ENCODE data around the gene LTV1.
"Not testable (repeated sequence)": the region's sequence is repeated elsewhere in the genome, so short reads cannot be mapped to it uniquely, and the experiment has no call there.

Gene LTV1

DNA sequence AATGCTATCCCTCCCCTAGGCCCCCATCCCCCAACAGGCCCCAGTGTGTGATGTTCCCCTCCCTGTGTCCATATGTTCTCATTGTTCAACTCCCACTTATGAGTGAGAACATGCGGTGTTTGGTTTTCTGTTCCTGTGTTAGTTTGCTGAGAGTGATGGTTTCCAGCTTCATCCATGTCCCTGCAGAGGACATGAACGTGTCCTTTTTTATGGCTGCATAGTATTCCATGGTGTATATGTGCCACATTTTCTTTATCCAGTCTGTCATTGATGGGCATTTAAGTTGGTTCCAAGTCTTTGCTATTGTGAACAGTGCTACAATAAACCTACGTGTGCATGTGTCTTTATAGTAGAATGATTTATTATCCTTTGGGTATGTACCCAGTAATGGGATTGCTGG, 8.6 kb downstream of the LTV1 start:
- H3K27me3 Mint-ChIP-seq; H3K9me3 Mint-ChIP-seq; ATAC-seq (replicated peaks; ENCODE audit: extremely low read depth, poor library complexity, severe bottlenecking); H3K4me3 Mint-ChIP-seq; DNase-seq (ENCODE audit: low spot score in 2 of 2); H3K27ac Mint-ChIP-seq (ENCODE audit: low read depth): not testable (repeated sequence)
- Mint-ChIP-seq H3K4me1 (peaks cover 52% of the 10 kb centered on the region), H3K36me3 (ENCODE audit: insufficient read depth) (peaks cover 69% of the 10 kb centered on the region)

DNA sequence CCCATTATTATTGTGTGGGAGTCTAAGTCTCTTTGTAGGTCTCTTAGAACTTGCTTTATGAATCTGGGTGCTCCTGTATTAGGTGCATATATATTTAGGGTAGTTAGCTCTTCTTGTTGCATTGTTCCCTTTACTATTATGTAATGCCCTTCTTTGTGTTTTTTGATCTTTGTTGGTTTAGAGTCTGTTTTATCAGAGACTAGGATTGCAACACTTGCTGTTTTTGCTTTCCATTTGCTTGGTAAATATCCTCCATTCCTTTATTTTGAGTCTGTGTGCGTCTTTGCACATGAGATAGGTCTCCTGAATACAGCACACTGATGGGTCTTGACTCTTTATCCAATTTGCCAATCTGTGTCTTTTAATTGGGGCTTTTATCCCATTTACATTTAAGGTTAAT, 11.9 kb downstream of the LTV1 start:
- H3K9me3 Mint-ChIP-seq; DNase-seq (ENCODE audit: low spot score in 2 of 2); H3K4me3 Mint-ChIP-seq; H3K27me3 Mint-ChIP-seq; ATAC-seq (replicated peaks; ENCODE audit: extremely low read depth, poor library complexity, severe bottlenecking): not testable (repeated sequence)
- Mint-ChIP-seq H3K27ac (ENCODE audit: low read depth) (peak overlapping the region; percentile 44), H3K4me1 (peaks cover 48% of the 10 kb centered on the region), H3K36me3 (ENCODE audit: insufficient read depth) (peaks cover 73% of the 10 kb centered on the region)

DNA sequence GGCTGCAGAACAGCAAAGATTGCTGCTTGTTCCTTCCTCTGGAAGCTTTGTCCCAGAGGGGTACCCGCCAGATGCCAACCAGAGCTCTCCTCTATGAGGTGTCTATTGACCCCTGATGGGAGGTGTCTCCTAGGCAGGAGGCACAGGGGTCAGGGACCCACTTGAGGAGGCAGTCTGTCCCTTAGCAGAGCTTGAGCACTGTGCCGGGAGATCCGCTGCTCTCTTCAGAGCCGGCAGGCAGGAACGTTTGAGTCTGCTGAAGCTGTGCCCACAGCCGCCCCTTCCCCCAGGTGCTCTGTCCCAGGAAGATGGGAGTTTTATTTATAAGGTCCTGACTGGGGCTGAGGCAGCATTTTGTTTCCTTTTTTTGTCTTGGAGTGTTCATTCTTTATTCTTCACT, 13.6 kb downstream of the LTV1 start:
- peaks cover 76% of the 10 kb centered on the region for H3K36me3 Mint-ChIP-seq (ENCODE audit: insufficient read depth)
- H3K4me3 Mint-ChIP-seq; H3K27me3 Mint-ChIP-seq; DNase-seq (ENCODE audit: low spot score in 2 of 2); H3K27ac Mint-ChIP-seq (ENCODE audit: low read depth); H3K9me3 Mint-ChIP-seq; ATAC-seq (replicated peaks; ENCODE audit: extremely low read depth, poor library complexity, severe bottlenecking): not testable (repeated sequence)
- H3K4me1 Mint-ChIP-seq: peaks cover 41% of the 10 kb centered on the region

DNA sequence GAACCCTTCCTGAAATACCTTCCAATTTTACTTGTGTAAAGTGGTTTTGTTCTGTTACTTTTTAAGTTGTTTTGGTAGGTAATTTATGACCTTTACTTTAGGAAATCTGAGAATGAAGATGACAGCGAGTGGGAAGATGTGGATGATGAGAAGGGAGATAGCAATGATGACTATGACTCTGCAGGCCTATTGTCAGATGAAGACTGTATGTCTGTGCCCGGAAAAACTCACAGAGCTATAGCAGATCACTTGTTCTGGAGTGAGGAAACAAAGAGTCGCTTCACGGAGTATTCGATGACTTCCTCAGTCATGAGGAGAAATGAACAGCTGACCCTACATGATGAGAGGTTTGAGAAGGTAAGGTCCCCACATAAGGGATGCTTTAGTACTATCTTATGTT, 14.5 kb downstream of the LTV1 start:
- H3K4me3 Mint-ChIP-seq: no peak overlapping the region
- H3K27me3 Mint-ChIP-seq: no peaks in the 10 kb centered on the region
- no peak overlapping the region for H3K27ac Mint-ChIP-seq (ENCODE audit: low read depth)
- no peak for ATAC-seq (replicated peaks; ENCODE audit: extremely low read depth, poor library complexity, severe bottlenecking)
- DNase-seq (ENCODE audit: low spot score in 2 of 2): no peak
- peaks cover 34% of the 10 kb centered on the region for H3K4me1 Mint-ChIP-seq
- H3K36me3 Mint-ChIP-seq (ENCODE audit: insufficient read depth): peaks cover 71% of the 10 kb centered on the region
- H3K9me3 Mint-ChIP-seq: no peaks in the 10 kb centered on the region

DNA sequence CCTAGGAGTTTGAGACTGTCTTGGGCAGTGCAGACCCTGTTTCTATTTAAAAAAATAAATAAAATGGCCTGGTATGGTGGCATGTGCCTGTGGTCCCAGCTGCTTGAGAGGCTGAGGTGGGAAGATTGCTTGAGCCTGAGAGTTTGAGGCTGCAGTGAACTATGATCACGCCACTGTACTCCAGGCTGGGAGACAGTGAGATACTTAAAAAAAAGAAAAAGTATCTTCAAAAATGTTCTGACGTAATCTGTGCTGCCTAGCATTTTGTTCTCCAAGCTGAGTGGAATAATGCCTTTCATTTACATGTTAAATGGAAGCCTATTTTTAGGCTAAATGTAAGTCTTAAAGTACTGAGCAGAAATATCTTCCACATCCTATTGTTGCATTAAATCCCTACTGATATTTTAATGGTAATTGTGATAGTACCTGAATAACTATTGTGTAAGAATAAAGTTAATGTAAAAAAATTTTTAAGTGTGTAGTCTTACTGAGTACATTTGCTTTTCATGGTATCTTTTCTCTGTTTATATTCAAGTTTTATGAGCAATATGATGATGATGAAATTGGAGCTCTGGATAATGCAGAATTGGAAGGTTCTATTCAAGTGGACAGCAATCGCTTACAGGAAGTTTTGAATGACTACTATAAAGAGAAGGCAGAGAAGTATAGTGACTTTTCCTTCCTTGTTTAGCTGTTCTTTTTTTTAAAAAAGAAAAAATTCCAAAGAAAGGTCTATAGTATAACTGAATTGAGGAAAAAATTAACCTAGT, 16.9 kb downstream of the LTV1 start:
- H3K27ac Mint-ChIP-seq (ENCODE audit: low read depth): no peak overlapping the region
- H3K4me3 Mint-ChIP-seq: no peak overlapping the region
- H3K9me3 Mint-ChIP-seq: no peaks in the 10 kb centered on the region
- no peaks in the 10 kb centered on the region for H3K27me3 Mint-ChIP-seq
- DNase-seq (ENCODE audit: low spot score in 2 of 2) (no peak), ATAC-seq (replicated peaks; ENCODE audit: extremely low read depth, poor library complexity, severe bottlenecking) (no peak)
- peaks cover 64% of the 10 kb centered on the region for H3K36me3 Mint-ChIP-seq (ENCODE audit: insufficient read depth)
- H3K4me1 Mint-ChIP-seq: peaks cover 12% of the 10 kb centered on the region

DNA sequence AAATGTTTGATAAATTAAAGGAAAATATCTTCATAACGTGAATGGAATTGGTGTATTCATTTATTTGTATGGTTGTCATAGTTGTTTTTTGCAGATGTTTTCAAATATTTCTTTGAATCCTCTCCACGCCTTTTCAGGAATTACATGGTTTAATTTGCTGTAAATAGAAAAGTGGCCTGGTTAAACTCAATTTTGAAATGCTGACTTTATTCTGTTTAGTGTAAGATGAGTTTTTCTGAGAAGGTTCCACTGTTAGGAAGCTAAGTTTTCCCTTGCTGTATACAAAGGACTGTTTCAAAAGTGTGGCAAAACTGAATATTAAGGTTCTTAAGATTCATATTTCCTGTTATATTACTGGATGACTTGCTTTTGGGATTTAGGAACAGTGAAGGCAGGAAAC, 20.6 kb downstream of the LTV1 start:
- DNase-seq (ENCODE audit: low spot score in 2 of 2) (no peak), ATAC-seq (replicated peaks; ENCODE audit: extremely low read depth, poor library complexity, severe bottlenecking) (no peak)
- no peak overlapping the region for H3K4me3 Mint-ChIP-seq
- H3K4me1 Mint-ChIP-seq: no peaks in the 10 kb centered on the region
- H3K27me3 Mint-ChIP-seq: no peaks in the 10 kb centered on the region
- H3K9me3 Mint-ChIP-seq: no peaks in the 10 kb centered on the region
- H3K27ac Mint-ChIP-seq (ENCODE audit: low read depth): no peak overlapping the region
- H3K36me3 Mint-ChIP-seq (ENCODE audit: insufficient read depth): peaks cover 44% of the 10 kb centered on the region

DNA sequence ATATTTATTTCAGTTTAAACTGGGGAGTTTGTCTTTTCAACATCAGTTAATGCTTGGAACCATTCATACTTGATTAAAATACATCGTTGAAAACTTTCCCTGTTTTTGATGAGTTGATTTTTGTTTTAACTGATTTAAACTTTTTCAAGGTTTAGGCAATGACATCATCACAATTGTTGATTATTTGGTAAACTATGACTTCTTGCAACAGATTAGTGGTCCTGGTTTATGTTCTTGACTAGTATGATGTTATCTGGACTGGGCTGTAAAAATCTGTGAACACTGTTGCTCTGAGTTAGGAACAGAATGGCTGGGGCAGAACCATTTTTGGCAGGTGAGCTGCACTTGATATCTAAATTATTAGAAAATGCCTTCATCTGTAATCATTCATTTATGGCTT, 21.1 kb downstream of the LTV1 start, which contains the start of gene ZC2HC1B:
TSS of gene ZC2HC1B (plus strand) at position 241 of the 400 bp plus-strand sequence. CDS start at position 307, 66 bp downstream.
- ATAC-seq (replicated peaks; ENCODE audit: extremely low read depth, poor library complexity, severe bottlenecking) (no peak), DNase-seq (ENCODE audit: low spot score in 2 of 2) (no peak)
- Mint-ChIP-seq H3K36me3 (ENCODE audit: insufficient read depth) (peaks cover 40% of the 10 kb centered on the region), H3K27me3 (no peaks in the 10 kb centered on the region), H3K4me3 (no peak within 1 kb of the TSS), H3K9me3 (no peaks in the 10 kb centered on the region), H3K27ac (ENCODE audit: low read depth) (no peak within 1 kb of the TSS), H3K4me1 (no peaks in the 10 kb centered on the region)

DNA sequence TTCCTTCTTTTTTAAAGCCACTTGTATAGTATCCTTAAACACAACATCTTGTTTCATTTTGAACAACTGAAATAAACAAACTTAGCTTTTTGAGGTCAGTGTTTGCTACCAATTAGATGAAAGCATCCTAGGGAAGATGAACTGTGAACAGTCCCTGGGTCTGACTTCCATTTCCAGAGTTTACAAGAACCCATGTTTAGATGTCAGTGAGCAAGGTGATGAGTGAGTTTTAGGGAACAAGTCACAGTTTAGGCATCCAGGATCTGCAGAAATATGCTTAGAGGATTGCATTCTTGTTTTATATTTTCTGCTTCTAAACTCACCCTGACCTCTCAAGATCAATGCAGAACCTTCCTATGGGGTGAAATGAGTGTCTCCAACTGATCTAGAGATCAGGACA, 24.1 kb downstream of the LTV1 start:
- peaks cover 17% of the 10 kb centered on the region for H3K36me3 Mint-ChIP-seq (ENCODE audit: insufficient read depth)
- no peak overlapping the region for H3K27ac Mint-ChIP-seq (ENCODE audit: low read depth)
- H3K4me3 Mint-ChIP-seq: no peak overlapping the region
- ATAC-seq (replicated peaks; ENCODE audit: extremely low read depth, poor library complexity, severe bottlenecking) (no peak), DNase-seq (ENCODE audit: low spot score in 2 of 2) (no peak)
- H3K9me3 Mint-ChIP-seq: no peaks in the 10 kb centered on the region
- no peaks in the 10 kb centered on the region for H3K4me1 Mint-ChIP-seq
- no peaks in the 10 kb centered on the region for H3K27me3 Mint-ChIP-seq

DNA sequence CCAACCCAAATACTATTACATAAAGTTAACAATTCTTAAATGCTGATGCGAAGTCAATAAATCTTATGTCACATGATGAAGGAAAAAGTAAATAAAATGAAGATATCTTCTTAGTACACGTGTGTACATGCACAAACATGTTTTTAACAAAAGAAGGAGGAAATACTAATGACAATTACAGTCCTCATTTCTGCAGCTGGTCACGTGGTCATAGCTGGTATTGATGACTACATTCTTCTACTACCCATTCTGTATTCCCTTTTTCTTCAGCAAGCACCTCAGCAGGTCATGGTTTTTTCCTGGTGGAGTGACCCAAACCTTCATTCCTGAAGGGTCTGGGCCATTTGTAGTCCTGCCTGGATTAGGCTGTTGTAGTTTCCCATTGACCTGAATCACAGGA, 25.7 kb downstream of the LTV1 start:
- not testable (repeated sequence) for DNase-seq (ENCODE audit: low spot score in 2 of 2); H3K27me3 Mint-ChIP-seq; H3K4me1 Mint-ChIP-seq; H3K9me3 Mint-ChIP-seq; H3K27ac Mint-ChIP-seq (ENCODE audit: low read depth); H3K4me3 Mint-ChIP-seq; ATAC-seq (replicated peaks; ENCODE audit: extremely low read depth, poor library complexity, severe bottlenecking)
- peaks cover 10% of the 10 kb centered on the region for H3K36me3 Mint-ChIP-seq (ENCODE audit: insufficient read depth)

DNA sequence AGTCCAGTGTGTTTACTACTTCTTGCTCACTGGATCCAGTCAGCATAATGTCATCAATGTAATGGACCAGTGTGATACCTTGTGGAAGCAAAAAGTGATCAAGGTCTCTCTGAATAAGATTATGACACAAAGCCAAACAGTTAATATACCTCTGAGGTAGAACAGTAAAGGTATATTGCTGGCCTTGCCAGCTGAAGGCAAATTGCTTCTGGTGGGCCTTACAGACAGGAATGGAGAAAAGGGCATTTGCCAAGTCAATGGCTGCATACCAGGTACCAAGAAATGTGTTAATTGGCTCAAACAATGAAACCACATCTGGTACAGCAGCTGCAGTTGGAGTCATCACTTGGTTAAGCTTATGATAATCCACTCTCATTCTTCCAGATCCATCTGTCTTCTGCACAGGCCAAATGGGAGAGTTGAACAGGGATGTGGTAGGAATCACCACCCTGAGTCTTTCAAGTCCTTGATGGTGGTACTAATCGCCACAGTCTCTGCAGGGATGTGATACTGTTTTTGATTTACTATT, 28.1 kb downstream of the LTV1 start:
- not testable (repeated sequence) for H3K9me3 Mint-ChIP-seq; H3K36me3 Mint-ChIP-seq (ENCODE audit: insufficient read depth); DNase-seq (ENCODE audit: low spot score in 2 of 2); H3K4me3 Mint-ChIP-seq; H3K27me3 Mint-ChIP-seq; H3K27ac Mint-ChIP-seq (ENCODE audit: low read depth); ATAC-seq (replicated peaks; ENCODE audit: extremely low read depth, poor library complexity, severe bottlenecking); H3K4me1 Mint-ChIP-seq

DNA sequence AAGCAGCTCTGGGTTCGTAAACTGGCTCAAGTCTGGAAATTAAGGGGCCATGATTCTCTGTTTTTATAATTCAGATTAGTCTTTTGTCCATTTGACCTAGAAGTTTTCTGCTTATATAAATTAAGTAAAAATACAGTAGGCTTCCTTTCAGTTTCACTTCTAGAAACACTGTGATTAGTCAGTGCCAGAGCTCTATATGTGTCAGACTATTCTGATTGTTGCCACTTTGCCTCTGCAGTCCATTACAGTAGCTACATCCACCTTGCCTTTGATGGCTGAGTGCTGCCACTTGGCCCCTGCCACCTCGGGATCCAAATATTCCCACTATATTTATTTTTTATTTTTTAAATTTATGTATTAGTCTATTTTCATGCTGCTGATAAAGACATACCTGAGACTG, 29.1 kb downstream of the LTV1 start:
- peaks cover 5% of the 10 kb centered on the region for H3K4me1 Mint-ChIP-seq
- H3K9me3 Mint-ChIP-seq: peaks cover 5% of the 10 kb centered on the region
- no peak overlapping the region for H3K4me3 Mint-ChIP-seq
- no peaks in the 10 kb centered on the region for H3K36me3 Mint-ChIP-seq (ENCODE audit: insufficient read depth)
- ATAC-seq (replicated peaks; ENCODE audit: extremely low read depth, poor library complexity, severe bottlenecking) (peak; percentile 79), DNase-seq (ENCODE audit: low spot score in 2 of 2) (no peak)
- H3K27me3 Mint-ChIP-seq: no peaks in the 10 kb centered on the region
- no peak overlapping the region for H3K27ac Mint-ChIP-seq (ENCODE audit: low read depth)

DNA sequence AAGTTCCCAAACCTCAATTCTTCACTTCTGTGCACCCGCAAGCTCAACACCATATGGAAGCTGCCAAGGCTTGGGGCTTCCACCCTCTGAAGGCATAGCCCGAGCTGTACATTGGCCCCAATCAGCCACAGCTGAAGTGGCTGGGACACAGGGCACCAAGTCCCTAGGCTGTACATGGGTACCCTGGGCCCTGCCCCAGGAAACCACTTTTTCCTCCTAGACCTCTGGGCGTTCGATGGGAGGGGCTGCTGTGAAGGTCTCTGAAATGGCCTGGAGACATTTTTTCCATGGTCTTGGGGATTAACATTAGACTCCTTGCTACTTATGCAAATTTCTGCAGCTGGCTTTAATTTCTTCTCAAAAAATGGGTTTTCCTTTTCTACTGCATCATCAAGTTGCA, 30.5 kb downstream of the LTV1 start:
- H3K36me3 Mint-ChIP-seq (ENCODE audit: insufficient read depth); H3K9me3 Mint-ChIP-seq; H3K27ac Mint-ChIP-seq (ENCODE audit: low read depth); H3K27me3 Mint-ChIP-seq; H3K4me1 Mint-ChIP-seq; ATAC-seq (replicated peaks; ENCODE audit: extremely low read depth, poor library complexity, severe bottlenecking); DNase-seq (ENCODE audit: low spot score in 2 of 2); H3K4me3 Mint-ChIP-seq: not testable (repeated sequence)

DNA sequence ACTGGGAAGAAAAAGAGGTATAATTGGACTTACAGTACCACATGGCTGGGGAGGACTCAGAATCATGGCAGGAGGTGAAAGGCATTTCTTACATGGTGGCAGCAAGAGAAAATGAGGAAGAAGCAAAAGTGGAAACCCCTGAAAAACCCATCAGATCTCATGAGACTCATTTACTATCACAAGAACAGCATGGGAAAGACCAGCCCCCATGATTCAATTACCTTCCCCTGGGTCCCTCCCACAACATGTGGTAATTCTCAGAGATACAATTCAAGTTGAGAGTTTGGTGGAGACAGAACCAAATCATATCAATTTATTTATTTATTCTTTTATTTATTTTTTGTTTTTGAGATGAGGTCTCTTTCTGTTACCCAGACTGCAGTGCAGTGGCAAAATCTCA, 31.4 kb downstream of the LTV1 start:
- DNase-seq (ENCODE audit: low spot score in 2 of 2); H3K4me1 Mint-ChIP-seq; H3K27ac Mint-ChIP-seq (ENCODE audit: low read depth); H3K4me3 Mint-ChIP-seq; H3K9me3 Mint-ChIP-seq; ATAC-seq (replicated peaks; ENCODE audit: extremely low read depth, poor library complexity, severe bottlenecking); H3K27me3 Mint-ChIP-seq; H3K36me3 Mint-ChIP-seq (ENCODE audit: insufficient read depth): not testable (repeated sequence)

Measured in central memory CD8-positive, alpha-beta T cell (primary cell).